Muscle layer of duodenum (tissue), 2 donors: ENCODE measurements around the gene AGO4.

Experiments
- H3K27ac ChIP-seq: one replicate; pipeline ENCODE4 v1.7.0; 2013; ENCODE audit warnings: mild to moderate bottlenecking, low read length
- H3K27me3 ChIP-seq: one replicate; pipeline ENCODE4 v1.7.0; 2013; ENCODE audit warnings: low read depth, mild to moderate bottlenecking, control low read depth, low read length
- H3K36me3 ChIP-seq, 2 donors: one replicate each; pipeline ENCODE4 v1.7.0; 2013; ENCODE audit warnings: low read length in 2 of 2, control low read depth in 1 of 2, mild to moderate bottlenecking in 1 of 2; ENCODE audit not compliant: insufficient read depth in 2 of 2, control insufficient read depth in 1 of 2
- H3K4me1 ChIP-seq, 2 donors: one replicate each; pipeline ENCODE4 v1.7.0; 2013; ENCODE audit warnings: low read length in 2 of 2, mild to moderate bottlenecking in 2 of 2, control low read depth in 1 of 2, moderate library complexity in 1 of 2; ENCODE audit not compliant: insufficient read depth in 2 of 2, control insufficient read depth in 1 of 2
- H3K4me3 ChIP-seq, 2 donors: one replicate each; pipeline ENCODE4 v1.7.0; 2013; ENCODE audit warnings: low read length in 2 of 2, low read depth in 1 of 2, mild to moderate bottlenecking in 1 of 2
- H3K9me3 ChIP-seq, 2 donors: one replicate each; pipeline ENCODE4 v1.7.0; 2013; ENCODE audit warnings: low read length in 2 of 2, control low read depth in 1 of 2, mild to moderate bottlenecking in 1 of 2; ENCODE audit not compliant: control insufficient read depth in 1 of 2
- donor health status: healthy.

Gene AGO4

GRCh38 chr1:35850716-35851115, 42.9 kb downstream of the AGO4 start:
- Histone ChIP-seq H3K9me3 (no peaks in the 10 kb centered on the region), H3K27ac (no peak overlapping the region), H3K4me1 (peaks cover 0 to 32% of the 10 kb centered on the region in 2 donors), H3K4me3 (no peak overlapping the region), H3K36me3 (peaks cover 19 to 48% of the 10 kb centered on the region in 2 donors), H3K27me3 (no peaks in the 10 kb centered on the region)

GRCh38 chr1:35851132-35851869, 43.5 kb downstream of the AGO4 start:
- Histone ChIP-seq H3K27ac (no peak overlapping the region), H3K9me3 (no peaks in the 10 kb centered on the region), H3K4me1 (peaks cover 0 to 29% of the 10 kb centered on the region in 2 donors), H3K4me3 (no peak overlapping the region), H3K36me3 (peaks cover 23 to 46% of the 10 kb centered on the region in 2 donors), H3K27me3 (no peaks in the 10 kb centered on the region)

GRCh38 chr1:35852241-35852640, 44.4 kb downstream of the AGO4 start:
- H3K4me3 ChIP-seq, result no peak overlapping the region
- peaks cover 23 to 54% of the 10 kb centered on the region in 2 donors for H3K36me3 ChIP-seq
- H3K27ac ChIP-seq, result no peak overlapping the region
- H3K9me3 ChIP-seq, result no peaks in the 10 kb centered on the region
- no peaks in the 10 kb centered on the region for H3K27me3 ChIP-seq
- H3K4me1 ChIP-seq, result peaks cover 0 to 29% of the 10 kb centered on the region in 2 donors

DNA sequence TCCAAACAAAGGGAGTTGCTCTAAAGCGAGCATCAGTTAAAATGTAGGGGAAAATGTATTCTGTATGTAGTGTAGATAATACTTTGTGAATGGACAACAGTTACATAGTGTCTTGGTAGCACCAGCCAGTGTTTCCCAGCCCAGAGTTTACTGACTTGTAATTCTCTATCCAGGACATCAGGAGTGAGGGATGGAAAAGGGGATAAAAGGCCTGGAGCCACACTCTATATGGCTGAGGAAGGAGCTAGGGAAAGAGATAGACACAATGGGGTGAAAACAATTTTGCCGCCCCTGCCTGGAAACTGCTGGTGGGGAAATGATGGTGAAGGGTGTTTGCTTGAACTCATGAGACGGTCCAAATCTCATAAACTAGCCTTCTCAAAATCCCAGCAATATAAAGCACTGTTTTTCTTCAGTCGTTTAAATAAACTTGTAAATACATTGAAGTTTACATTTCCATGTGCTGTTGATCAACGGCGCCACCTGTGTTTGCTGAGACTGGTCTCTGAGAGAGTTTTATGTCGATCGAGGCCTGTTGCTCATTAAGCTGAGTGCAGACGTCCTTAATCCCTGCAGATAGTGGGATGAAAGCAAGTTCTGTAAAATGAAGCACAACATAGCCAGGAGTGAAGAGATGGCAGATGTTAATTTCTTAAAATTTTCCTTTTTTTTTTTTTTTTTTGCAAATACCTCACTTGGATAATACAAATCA, 47.3 kb downstream of the AGO4 start:
- Histone ChIP-seq H3K36me3 (peaks cover 23 to 52% of the 10 kb centered on the region in 2 donors), H3K9me3 (no peaks in the 10 kb centered on the region), H3K27ac (no peak overlapping the region), H3K4me1 (peaks cover 0 to 26% of the 10 kb centered on the region in 2 donors), H3K27me3 (no peaks in the 10 kb centered on the region), H3K4me3 (no peak overlapping the region)

DNA sequence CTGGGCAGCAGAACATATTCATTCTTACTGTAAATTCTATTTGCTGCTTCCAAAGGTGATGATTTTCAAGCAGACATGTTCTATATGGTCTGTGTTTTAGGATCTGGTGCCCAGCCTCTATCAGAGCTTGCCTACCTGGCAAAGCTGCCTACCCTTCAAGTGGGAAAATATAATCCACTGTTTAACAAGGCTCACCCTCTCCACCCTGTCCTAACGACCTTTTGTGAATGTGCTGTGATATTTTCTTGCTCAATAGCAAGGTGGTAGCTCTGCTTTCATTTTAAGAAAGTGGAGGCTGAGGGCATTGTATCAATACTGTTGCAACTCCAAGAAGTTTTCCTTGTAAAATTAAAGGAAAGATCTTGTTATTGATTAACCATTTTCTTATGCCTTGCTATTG, 49.1 kb downstream of the AGO4 start:
- Histone ChIP-seq H3K9me3 (no peaks in the 10 kb centered on the region), H3K4me1 (peaks cover 0 to 8% of the 10 kb centered on the region in 2 donors), H3K36me3 (peaks cover 23 to 38% of the 10 kb centered on the region in 2 donors), H3K4me3 (no peak overlapping the region), H3K27ac (no peak overlapping the region), H3K27me3 (no peaks in the 10 kb centered on the region)

DNA sequence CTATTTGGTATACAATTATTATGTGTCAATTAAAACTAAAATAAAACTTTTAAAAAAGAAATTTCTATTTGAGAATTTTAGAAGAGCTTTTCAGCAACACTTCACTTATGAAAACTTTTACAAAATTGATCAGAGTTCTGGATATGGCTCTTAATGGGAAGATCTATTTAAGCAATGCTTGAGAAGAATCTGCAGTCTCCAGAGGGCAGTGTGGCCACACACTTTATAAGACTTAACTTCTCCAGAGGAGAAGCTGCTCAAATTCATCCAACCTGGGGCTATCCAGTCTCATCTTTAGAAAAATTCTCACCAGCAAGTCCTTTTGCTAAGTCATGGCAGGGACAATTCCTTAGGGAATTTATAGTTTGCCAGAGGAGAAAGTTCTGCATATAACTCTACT, 50.0 kb downstream of the AGO4 start:
- H3K4me3 ChIP-seq, result no peak overlapping the region
- H3K36me3 ChIP-seq, result peaks cover 23 to 38% of the 10 kb centered on the region in 2 donors
- no peak overlapping the region for H3K27ac ChIP-seq
- H3K27me3 ChIP-seq, result no peaks in the 10 kb centered on the region
- no peaks in the 10 kb centered on the region for H3K9me3 ChIP-seq
- no peaks in the 10 kb centered on the region for H3K4me1 ChIP-seq

GRCh38 chr1:35860696-35861095, 52.9 kb downstream of the AGO4 start:
- peaks cover 6 to 12% of the 10 kb centered on the region in 2 donors for H3K36me3 ChIP-seq
- H3K9me3 ChIP-seq, result no peaks in the 10 kb centered on the region
- H3K4me3 ChIP-seq, result no peak overlapping the region
- no peaks in the 10 kb centered on the region for H3K27me3 ChIP-seq
- no peaks in the 10 kb centered on the region for H3K4me1 ChIP-seq
- no peak overlapping the region for H3K27ac ChIP-seq

DNA sequence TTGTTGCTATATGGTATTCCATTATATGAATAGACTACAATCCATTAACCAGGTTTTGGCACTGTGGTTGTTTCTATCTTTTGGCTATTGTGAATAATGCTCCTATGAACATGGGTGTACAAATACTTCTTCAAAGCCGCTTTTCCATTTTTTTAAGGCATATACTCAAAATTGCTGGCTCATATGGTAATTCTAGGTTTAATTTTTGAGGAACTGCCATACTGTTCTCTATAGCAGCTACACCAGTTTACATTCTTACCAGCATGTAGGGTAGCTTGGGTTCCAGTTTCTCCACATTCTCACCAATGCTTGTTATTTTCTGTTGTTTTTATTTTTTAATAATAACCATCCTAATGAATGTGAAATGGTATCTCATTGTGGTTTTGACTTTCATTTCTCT, 55.3 kb downstream of the AGO4 start:
- Histone ChIP-seq H3K9me3 (no peaks in the 10 kb centered on the region), H3K4me1 (no peaks in the 10 kb centered on the region), H3K27ac (no peak overlapping the region), H3K4me3 (no peak overlapping the region), H3K27me3 (no peaks in the 10 kb centered on the region), H3K36me3 (no peaks in the 10 kb centered on the region)

GRCh38 chr1:35863881-35864625, 56.2 kb downstream of the AGO4 start:
- Histone ChIP-seq H3K36me3 (no peaks in the 10 kb centered on the region), H3K9me3 (no peaks in the 10 kb centered on the region), H3K27me3 (no peaks in the 10 kb centered on the region), H3K4me1 (no peaks in the 10 kb centered on the region), H3K4me3 (no peak overlapping the region), H3K27ac (no peak overlapping the region)

- H3K4me3 ChIP-seq, result no peak overlapping the region
- no peaks in the 10 kb centered on the region for H3K9me3 ChIP-seq
- no peaks in the 10 kb centered on the region for H3K4me1 ChIP-seq
- no peaks in the 10 kb centered on the region for H3K27me3 ChIP-seq
- H3K36me3 ChIP-seq, result no peaks in the 10 kb centered on the region
- no peak overlapping the region for H3K27ac ChIP-seq
Measured at GRCh38 chr1:35864813-35865212, 57.0 kb downstream of the AGO4 start.

- H3K9me3 ChIP-seq, result no peaks in the 10 kb centered on the region
- no peak overlapping the region for H3K27ac ChIP-seq
- no peaks in the 10 kb centered on the region for H3K4me1 ChIP-seq
- no peak overlapping the region for H3K4me3 ChIP-seq
- H3K27me3 ChIP-seq, result no peaks in the 10 kb centered on the region
- no peaks in the 10 kb centered on the region for H3K36me3 ChIP-seq
Measured at GRCh38 chr1:35866991-35867390, 59.2 kb downstream of the AGO4 start.
